Urothelium cell line (cell line): ENCODE results near the gene SF1.

Experiments used
- DNase-seq: peaks from one replicate; pipeline ENCODE4 v3.0.0; 2011; ENCODE audit warnings: low spot score, mixed read lengths
- FAIRE-seq: peaks from 2 replicates; lab custom pipeline; 2011; peaks lifted over from hg19 to GRCh38; lab: Jason Lieb, UNC

The SF1 gene

DNA sequence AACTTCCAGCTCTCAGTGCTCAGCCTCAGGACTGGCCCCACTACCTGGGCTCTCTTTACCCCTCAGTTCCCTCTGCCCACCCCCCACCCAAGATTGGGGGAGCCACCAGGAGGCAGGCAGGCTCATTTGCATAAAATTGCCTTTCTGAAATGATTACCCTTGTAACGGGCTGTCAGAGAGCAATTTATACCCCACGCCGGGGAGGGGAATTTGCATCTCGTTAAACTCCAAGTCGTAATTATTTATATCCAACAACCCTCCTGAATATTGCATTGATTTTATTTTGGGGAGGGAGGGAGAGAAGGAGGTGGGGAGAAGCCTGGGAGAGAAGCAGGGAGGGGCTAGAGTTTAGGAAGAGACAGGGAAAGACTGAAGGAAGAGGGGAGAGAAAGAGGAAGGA is 63.7 kb downstream of the SF1 start:
- DNase-seq (no peak), FAIRE-seq (no peak)
